H1 (cell line): ENCODE data around the gene EML1. TPM values are rescaled to one million over a fixed set of nuclear protein-coding genes. Genes with fewer than 3 reads are reported as not detected.

Experiments
- POLR2AphosphoS5 ChIP-seq: IDR thresholded peaks from 2 replicates; pipeline ENCODE4 v1.6.1; 2011; ENCODE audit warnings: low read depth, low read length
- TEAD4 ChIP-seq: IDR thresholded peaks from 2 replicates; pipeline ENCODE4 v1.6.1; 2012; ENCODE audit warnings: low read depth, low read length, inconsistent platforms, mixed read lengths
- polyA plus RNA-seq, 7 experiments: library from polyadenylated mRNA; depleted of rRNA in 3 of 7; stranded (reverse) in 5 of 7; unstranded in 2 of 7; fragments of >200 nt in 5 of 7; fragments of 200-250 nt in 2 of 7; gene quantifications; 1 replicate in 5 of 7; 2 replicates in 1 of 7; 4 replicates in 1 of 7; pipeline versions ENCODE4 v1.2.1 to v1.2.3, GENCODE V29; 2011 to 2013; ENCODE audit warnings: missing spikeins in 2 of 7, mixed read lengths in 2 of 7
- total RNA-seq: library from RNA; stranded (reverse); fragmentation: NEBNext Ultra II Directional; extraction: Animal tissue kit (Norgen Biotek cat#: 25700); gene quantifications from 2 replicates; pipeline ENCODE4 v1.2.1, GENCODE V29; 2021

EML1 gene
- total and polyA plus RNA-seq, 2 of the 8 experiments (the other 6 are each of a cell fraction or from before 2014, with no cell fraction given), result 11.1 to 24.7 TPM

GRCh38 chr14:99910337-99911309 lies 117.4 kb downstream of the EML1 start (continued):
- no peak for TF ChIP-seq POLR2AphosphoS5
- TF ChIP-seq TEAD4, result no peak
